Measurements from ENCODE around the gene CENPW. TPM values are rescaled to one million over a fixed set of nuclear protein-coding genes. Genes with fewer than 3 reads are reported as not detected.
A peak's percentile ranks its signal among the peaks of the same experiment; 100 is the strongest.

The CENPW gene
- total RNA-seq, 1 donor from 2014 or later = 1.1 TPM

DNA sequence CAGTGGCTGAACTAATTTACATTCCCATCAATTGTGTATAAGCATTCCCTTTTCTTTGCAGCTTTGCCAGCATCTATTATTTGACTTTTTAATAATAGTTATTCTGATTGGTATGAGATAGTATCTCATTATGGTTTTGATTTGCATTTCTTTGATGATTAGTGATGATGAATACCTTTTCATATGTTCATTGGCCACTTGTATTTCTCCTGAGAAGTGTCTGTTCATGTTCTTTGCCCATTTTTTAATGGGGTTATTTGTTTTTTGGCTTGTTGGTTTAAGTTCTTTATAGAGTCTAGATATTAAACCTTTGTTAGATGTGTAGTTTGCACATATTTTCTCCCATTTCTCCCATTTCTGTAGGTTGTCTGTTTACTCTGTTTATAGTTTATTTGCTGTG, 16.6 kb downstream of the CENPW start:
- no peak overlapping the region for H3K4me3 ChIP-seq (ENCODE audit: low read depth, low read length)
- TF ChIP-seq, protein P1, sequence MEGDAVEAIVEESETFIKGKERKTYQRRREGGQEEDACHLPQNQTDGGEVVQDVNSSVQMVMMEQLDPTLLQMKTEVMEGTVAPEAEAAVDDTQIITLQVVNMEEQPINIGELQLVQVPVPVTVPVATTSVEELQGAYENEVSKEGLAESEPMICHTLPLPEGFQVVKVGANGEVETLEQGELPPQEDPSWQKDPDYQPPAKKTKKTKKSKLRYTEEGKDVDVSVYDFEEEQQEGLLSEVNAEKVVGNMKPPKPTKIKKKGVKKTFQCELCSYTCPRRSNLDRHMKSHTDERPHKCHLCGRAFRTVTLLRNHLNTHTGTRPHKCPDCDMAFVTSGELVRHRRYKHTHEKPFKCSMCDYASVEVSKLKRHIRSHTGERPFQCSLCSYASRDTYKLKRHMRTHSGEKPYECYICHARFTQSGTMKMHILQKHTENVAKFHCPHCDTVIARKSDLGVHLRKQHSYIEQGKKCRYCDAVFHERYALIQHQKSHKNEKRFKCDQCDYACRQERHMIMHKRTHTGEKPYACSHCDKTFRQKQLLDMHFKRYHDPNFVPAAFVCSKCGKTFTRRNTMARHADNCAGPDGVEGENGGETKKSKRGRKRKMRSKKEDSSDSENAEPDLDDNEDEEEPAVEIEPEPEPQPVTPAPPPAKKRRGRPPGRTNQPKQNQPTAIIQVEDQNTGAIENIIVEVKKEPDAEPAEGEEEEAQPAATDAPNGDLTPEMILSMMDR (IDR thresholded peaks at IDR 0.05; ENCODE audit: insufficient read depth, low read length, severe bottlenecking) = no peak
- FAIRE-seq = no peak
- no peak for DNase-seq (ENCODE audit: low read depth)
- no peaks in the 10 kb centered on the region for H3K36me3 ChIP-seq (ENCODE audit: control insufficient read depth, insufficient read depth, low read length)
- no peaks in the 10 kb centered on the region for H3K27me3 ChIP-seq (ENCODE audit: control insufficient read depth, insufficient read depth, low read length)

DNA sequence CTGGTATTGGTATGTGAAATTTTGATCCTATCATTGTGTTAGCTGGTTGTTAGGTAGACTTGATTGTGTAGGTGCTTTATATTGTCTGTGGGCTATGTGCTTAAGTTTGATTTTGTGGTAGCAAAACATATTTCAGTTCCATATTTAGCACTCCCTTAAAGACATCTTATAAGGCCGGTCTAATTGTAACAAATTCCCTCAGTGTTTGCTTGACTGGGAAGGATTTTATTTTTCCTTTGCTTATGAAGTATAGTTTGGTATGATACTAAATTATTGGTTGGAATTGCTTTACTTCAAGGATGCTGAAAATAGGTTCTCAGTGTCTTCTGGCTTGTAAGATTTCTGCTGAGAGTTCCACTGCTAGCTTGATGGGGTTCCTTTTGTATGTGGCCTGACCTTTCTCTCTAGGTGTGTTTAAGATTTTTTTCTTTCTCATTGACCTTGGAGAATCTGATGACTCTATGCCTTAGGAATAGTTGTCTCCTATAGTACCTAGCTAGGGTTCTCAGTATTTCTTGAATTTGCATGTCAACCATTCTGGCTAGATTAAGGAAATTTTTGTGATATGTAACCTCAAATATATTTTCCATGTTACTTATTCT, 20.1 kb downstream of the CENPW start:
- Histone ChIP-seq H3K27me3 (ENCODE audit: control insufficient read depth, insufficient read depth, low read length) (no peaks in the 10 kb centered on the region), H3K4me3 (ENCODE audit: low read depth, low read length) (no peak overlapping the region), H3K36me3 (ENCODE audit: control insufficient read depth, insufficient read depth, low read length) (no peaks in the 10 kb centered on the region)
- DNase-seq (ENCODE audit: low read depth) (no peak), FAIRE-seq (no peak)
- TF ChIP-seq, protein P1 (IDR thresholded peaks at IDR 0.05; ENCODE audit: insufficient read depth, low read length, severe bottlenecking) = no peak

DNA sequence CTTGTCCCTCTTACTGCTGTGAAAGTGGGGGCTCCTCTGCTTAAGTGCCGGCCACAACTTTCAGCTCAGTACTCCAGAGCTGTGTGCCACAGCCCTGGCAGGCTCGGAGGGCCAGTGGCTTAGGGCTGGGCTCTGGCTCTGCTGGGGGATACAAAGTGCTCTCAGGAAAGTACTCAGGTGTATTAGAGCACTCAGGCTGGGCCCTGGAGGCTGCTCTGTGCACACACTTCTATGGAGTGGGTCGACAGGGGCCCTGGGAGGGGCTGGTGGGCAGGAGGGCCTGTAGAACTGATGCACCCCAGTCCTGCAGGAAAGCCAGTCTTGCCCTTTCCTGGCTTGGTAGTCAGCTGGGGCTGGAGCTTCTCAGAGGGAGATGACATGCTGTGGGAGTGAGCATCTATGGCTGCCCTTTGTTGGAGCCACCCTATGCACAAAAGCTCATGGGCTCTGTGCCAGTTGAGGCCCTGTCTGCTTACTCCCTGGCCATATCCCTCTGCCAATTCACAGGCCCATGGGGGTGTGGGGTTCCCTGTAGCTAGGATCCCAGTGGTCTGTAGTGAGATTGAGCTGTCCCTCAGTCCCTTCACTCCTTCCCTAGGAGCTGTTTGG, 22.0 kb downstream of the CENPW start:
- peak; percentile 13 for FAIRE-seq
- no peak for DNase-seq (ENCODE audit: low read depth)
- Histone ChIP-seq H3K4me3 (ENCODE audit: low read depth, low read length) (no peak overlapping the region), H3K27me3 (ENCODE audit: control insufficient read depth, insufficient read depth, low read length) (no peaks in the 10 kb centered on the region), H3K36me3 (ENCODE audit: control insufficient read depth, insufficient read depth, low read length) (no peaks in the 10 kb centered on the region)
- TF ChIP-seq, protein P1 (IDR thresholded peaks at IDR 0.05; ENCODE audit: insufficient read depth, low read length, severe bottlenecking) = no peak

DNA sequence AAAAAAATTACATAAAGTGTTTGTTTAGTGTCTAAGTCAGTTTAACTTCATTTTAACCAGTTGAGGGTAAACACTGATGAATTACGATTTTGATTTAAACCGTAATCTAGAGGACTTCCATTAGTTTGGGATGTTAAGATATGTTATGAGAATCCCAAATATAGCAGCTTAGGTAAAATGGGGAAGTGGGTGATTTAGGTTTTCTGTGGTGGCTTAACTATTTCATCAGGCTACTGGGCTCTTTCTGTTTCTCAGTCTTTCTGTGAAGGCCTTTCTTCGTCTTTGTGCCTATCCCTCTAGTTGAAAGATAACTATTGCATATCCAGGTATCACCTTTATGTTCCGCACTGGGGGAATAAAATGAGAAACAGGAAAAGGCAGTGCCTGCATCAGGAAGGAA, 27.9 kb downstream of the CENPW start:
- no peaks in the 10 kb centered on the region for H3K36me3 ChIP-seq (ENCODE audit: control insufficient read depth, insufficient read depth, low read length)
- DNase-seq (ENCODE audit: low read depth) (no peak), FAIRE-seq (no peak)
- no peaks in the 10 kb centered on the region for H3K27me3 ChIP-seq (ENCODE audit: control insufficient read depth, insufficient read depth, low read length)
- TF ChIP-seq, protein P1 (IDR thresholded peaks at IDR 0.05; ENCODE audit: insufficient read depth, low read length, severe bottlenecking) = no peak
- H3K4me3 ChIP-seq (ENCODE audit: low read depth, low read length) = no peak overlapping the region

DNA sequence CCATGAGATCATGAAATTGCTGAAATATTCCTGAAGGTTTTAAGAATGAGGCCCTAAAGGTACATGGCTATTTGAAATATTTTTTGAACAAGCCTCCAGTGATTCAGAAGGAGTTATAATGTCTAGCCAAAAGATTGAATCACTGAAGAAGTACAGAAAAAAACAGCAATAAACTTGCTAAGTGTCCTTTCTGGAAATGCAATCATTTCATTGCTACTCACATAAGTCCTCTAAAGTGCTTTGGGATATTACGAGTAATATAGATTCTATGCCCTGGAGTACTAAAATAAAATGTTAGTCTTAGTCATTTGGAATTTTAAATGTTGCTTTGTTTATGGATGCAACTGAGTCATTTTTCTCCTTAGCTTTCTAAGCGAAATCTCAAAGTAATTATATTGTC, 32.7 kb downstream of the CENPW start:
- FAIRE-seq (no peak), DNase-seq (ENCODE audit: low read depth) (peak; percentile 33)
- no peaks in the 10 kb centered on the region for H3K36me3 ChIP-seq (ENCODE audit: control insufficient read depth, insufficient read depth, low read length)
- TF ChIP-seq, protein P1 (IDR thresholded peaks at IDR 0.05; ENCODE audit: insufficient read depth, low read length, severe bottlenecking) = no peak
- no peak overlapping the region for H3K4me3 ChIP-seq (ENCODE audit: low read depth, low read length)
- H3K27me3 ChIP-seq (ENCODE audit: control insufficient read depth, insufficient read depth, low read length) = no peaks in the 10 kb centered on the region

DNA sequence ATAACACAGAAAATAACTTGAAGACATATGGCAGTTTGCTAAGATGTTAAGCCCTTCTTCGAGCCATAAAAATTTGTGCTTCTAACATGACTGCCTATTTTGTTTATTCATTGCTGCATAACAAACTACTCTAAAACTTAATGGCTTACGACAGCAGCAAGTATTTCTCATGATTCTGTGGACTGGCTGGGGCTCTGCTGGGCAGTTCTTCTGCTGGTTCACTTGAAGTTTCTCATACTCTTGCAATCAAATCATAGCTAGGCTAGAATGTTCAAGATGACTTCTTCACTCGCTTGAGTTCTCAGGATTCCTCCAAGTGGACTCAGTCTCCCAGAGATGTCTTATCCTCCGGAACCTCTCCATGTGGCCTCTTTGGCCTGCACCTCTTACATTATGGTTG, 33.4 kb downstream of the CENPW start:
- FAIRE-seq (no peak), DNase-seq (ENCODE audit: low read depth) (no peak)
- TF ChIP-seq, protein P1 (IDR thresholded peaks at IDR 0.05; ENCODE audit: insufficient read depth, low read length, severe bottlenecking) = no peak
- Histone ChIP-seq H3K4me3 (ENCODE audit: low read depth, low read length) (no peak overlapping the region), H3K27me3 (ENCODE audit: control insufficient read depth, insufficient read depth, low read length) (no peaks in the 10 kb centered on the region), H3K36me3 (ENCODE audit: control insufficient read depth, insufficient read depth, low read length) (no peaks in the 10 kb centered on the region)
